ENCODE measurements around the gene CCNI.

Gene CCNI

DNA sequence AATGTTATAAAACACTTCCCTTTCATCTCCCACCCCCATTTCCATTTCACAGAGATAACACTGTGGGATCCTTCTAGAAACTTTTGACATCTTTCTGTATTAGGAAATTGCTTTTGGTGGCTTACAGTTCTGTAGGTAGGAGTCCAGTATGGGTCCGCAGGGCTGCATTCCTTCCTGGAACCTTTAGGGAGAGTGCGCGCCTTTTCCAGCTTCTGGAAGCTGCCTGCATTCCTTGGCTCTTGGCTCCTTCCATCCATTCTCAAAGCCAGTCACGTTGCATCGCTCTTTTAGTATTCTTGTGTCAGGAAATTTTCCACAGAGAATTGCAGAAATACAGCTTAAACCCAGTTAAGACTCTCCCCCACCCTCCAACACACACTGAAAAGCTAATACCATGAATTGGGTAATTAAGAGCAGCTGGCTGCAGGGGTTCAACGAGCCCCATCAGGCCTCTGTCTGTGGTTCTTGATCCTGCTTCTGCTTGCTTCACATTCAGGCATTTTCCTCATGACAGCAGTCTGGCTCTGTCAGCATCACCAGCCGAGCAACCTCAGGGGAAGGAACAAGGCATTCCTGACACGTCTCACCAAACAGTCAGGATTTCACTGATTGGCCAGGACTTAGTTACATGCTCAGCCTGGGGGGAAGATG is 77.4 kb downstream of the CCNI start:
- DNase-seq, result no peak

GRCh38 chr4:76997532-76997931 is 78.3 kb downstream of the CCNI start:
- no peak for DNase-seq
